ENCODE measurements around the gene SRRM2. TPM values are rescaled to one million over a fixed set of nuclear protein-coding genes. Genes with fewer than 3 reads are reported as not detected.

SRRM2 gene
- total and polyA plus RNA-seq, 2 donors = 42.4 to 690 TPM

- DNase-seq (ENCODE audit: low read depth in 6 of 9, low spot score in 9 of 9) = no peak
- peaks cover 19 to 25% of the 10 kb centered on the region in 2 donors for H3K4me1 ChIP-seq (ENCODE audit: control insufficient read depth in 2 of 2, insufficient read depth in 2 of 2, low read length in 2 of 2)
- H3K27ac ChIP-seq (ENCODE audit: low read depth in 1 of 2, low read length in 1 of 2) = no peak overlapping the region
- H3K36me3 ChIP-seq (ENCODE audit: control insufficient read depth in 2 of 2, insufficient read depth in 2 of 2, low read length in 1 of 2) = peaks cover 39 to 48% of the 10 kb centered on the region in 2 donors
- 96% methylated on average over 7 of the region's 7 CpGs for WGBS
- H3K4me3 ChIP-seq (ENCODE audit: low read length in 2 of 2) = no peak overlapping the region
- H3K27me3 ChIP-seq (ENCODE audit: control insufficient read depth in 2 of 2, insufficient read depth in 1 of 2, low read length in 1 of 2) = no peaks in the 10 kb centered on the region
- H3K9me3 ChIP-seq (ENCODE audit: control insufficient read depth in 2 of 2, insufficient read depth in 1 of 2, low read length in 1 of 2) = peaks cover 0 to 13% of the 10 kb centered on the region in 2 donors
Observed at GRCh38 chr16:2775131-2775716, 22.8 kb downstream of the SRRM2 start.

GRCh38 chr16:2775765-2776499 is 23.5 kb downstream of the SRRM2 start:
- no peak for DNase-seq (ENCODE audit: low read depth in 6 of 9, low spot score in 9 of 9)
- H3K4me3 ChIP-seq (ENCODE audit: low read length in 2 of 2) = peak overlapping the region; percentile 60 to 79
- WGBS = 73% methylated on average over 11 of the region's 11 CpGs
- H3K36me3 ChIP-seq (ENCODE audit: control insufficient read depth in 2 of 2, insufficient read depth in 2 of 2, low read length in 1 of 2) = peaks cover 32 to 42% of the 10 kb centered on the region in 2 donors
- peaks cover 19 to 25% of the 10 kb centered on the region in 2 donors for H3K4me1 ChIP-seq (ENCODE audit: control insufficient read depth in 2 of 2, insufficient read depth in 2 of 2, low read length in 2 of 2)
- no peaks in the 10 kb centered on the region for H3K27me3 ChIP-seq (ENCODE audit: control insufficient read depth in 2 of 2, insufficient read depth in 1 of 2, low read length in 1 of 2)
- no peak overlapping the region for H3K27ac ChIP-seq (ENCODE audit: low read depth in 1 of 2, low read length in 1 of 2)
- H3K9me3 ChIP-seq (ENCODE audit: control insufficient read depth in 2 of 2, insufficient read depth in 1 of 2, low read length in 1 of 2) = peaks cover 0 to 13% of the 10 kb centered on the region in 2 donors

GRCh38 chr16:2776500-2777139 is 24.2 kb downstream of the SRRM2 start:
- H3K4me1 ChIP-seq (ENCODE audit: control insufficient read depth in 2 of 2, insufficient read depth in 2 of 2, low read length in 2 of 2) = peaks cover 19 to 25% of the 10 kb centered on the region in 2 donors

GRCh38 chr16:2777231-2777902 is 24.9 kb downstream of the SRRM2 start, which contains the start of gene ELOB:
ELOB (minus strand) TSS chr16:2777280; CDS start chr16:2777239, 41 bp downstream.
- Histone ChIP-seq H3K27me3 (ENCODE audit: control insufficient read depth in 2 of 2, insufficient read depth in 1 of 2, low read length in 1 of 2) (no peaks in the 10 kb centered on the region), H3K27ac (ENCODE audit: low read depth in 1 of 2, low read length in 1 of 2) (peak within 1 kb of the TSS; percentile 95 to 99), H3K4me1 (ENCODE audit: control insufficient read depth in 2 of 2, insufficient read depth in 2 of 2, low read length in 2 of 2) (peaks cover 19 to 25% of the 10 kb centered on the region in 2 donors), H3K9me3 (ENCODE audit: control insufficient read depth in 2 of 2, insufficient read depth in 1 of 2, low read length in 1 of 2) (peaks cover 0 to 13% of the 10 kb centered on the region in 2 donors), H3K4me3 (ENCODE audit: low read length in 2 of 2) (peak within 1 kb of the TSS; percentile 60 to 98), H3K36me3 (ENCODE audit: control insufficient read depth in 2 of 2, insufficient read depth in 2 of 2, low read length in 1 of 2) (peaks cover 20 to 28% of the 10 kb centered on the region in 2 donors)
- WGBS = under 1% methylated on average over 70 of the region's 70 CpGs
- peak; percentile 54 to 95 (median 83) for DNase-seq (ENCODE audit: low read depth in 6 of 9, low spot score in 9 of 9)

More at GRCh38 chr16:2776500-2777139, 24.2 kb downstream of the SRRM2 start:
- peak in 2 of 9 donors; percentile 18 to 33 for DNase-seq (ENCODE audit: low read depth in 6 of 9, low spot score in 9 of 9)
- peak overlapping the region; percentile 30 to 53 for H3K27ac ChIP-seq (ENCODE audit: low read depth in 1 of 2, low read length in 1 of 2)
- peaks cover 25 to 35% of the 10 kb centered on the region in 2 donors for H3K36me3 ChIP-seq (ENCODE audit: control insufficient read depth in 2 of 2, insufficient read depth in 2 of 2, low read length in 1 of 2)
- H3K9me3 ChIP-seq (ENCODE audit: control insufficient read depth in 2 of 2, insufficient read depth in 1 of 2, low read length in 1 of 2) = peaks cover 0 to 13% of the 10 kb centered on the region in 2 donors
- H3K4me3 ChIP-seq (ENCODE audit: low read length in 2 of 2) = peak overlapping the region; percentile 60 to 79
- under 1% methylated on average over 72 of the region's 72 CpGs for WGBS
- H3K27me3 ChIP-seq (ENCODE audit: control insufficient read depth in 2 of 2, insufficient read depth in 1 of 2, low read length in 1 of 2) = no peaks in the 10 kb centered on the region

DNA sequence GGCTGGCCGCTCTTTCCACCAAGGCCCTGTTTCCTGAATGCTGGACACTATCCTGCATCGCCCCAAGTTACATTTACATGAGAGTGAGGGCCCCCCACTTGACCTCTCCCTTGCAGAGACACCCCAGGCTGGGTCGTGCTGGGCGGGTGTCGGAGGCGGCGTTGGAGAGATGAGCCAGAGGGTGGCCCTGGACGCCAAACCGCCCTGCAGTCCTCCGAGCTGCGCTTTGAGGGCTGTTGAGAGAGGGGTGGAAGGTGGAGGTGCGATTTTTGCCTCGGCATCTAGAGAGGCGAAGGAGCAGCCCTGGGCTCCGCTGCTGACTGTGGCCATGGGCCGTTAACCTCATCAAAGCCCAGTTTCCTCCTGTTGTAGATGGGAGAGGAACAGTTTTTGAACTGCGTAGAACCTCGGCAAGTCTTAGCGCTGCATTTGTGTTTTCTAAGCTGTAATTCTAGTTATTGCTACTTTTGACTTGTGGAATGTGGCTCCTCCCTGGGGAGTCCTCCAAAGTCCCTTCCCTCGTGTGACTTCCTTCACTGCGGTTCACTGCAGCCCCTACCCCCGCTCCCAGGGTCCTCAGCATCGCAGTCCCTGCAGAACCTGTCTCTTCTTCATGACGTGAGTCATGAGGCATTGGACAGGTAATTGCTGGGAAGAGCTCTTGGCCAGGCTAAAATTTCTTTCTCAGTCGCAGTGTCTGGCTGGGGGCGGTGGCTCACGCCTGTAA is 25.6 kb downstream of the SRRM2 start:
- peaks cover 0 to 2% of the 10 kb centered on the region in 2 donors for H3K27me3 ChIP-seq (ENCODE audit: control insufficient read depth in 2 of 2, insufficient read depth in 1 of 2, low read length in 1 of 2)
- peak overlapping the region; percentile 95 to 99 for H3K27ac ChIP-seq (ENCODE audit: low read depth in 1 of 2, low read length in 1 of 2)
- H3K9me3 ChIP-seq (ENCODE audit: control insufficient read depth in 2 of 2, insufficient read depth in 1 of 2, low read length in 1 of 2) = peaks cover 0 to 13% of the 10 kb centered on the region in 2 donors
- H3K36me3 ChIP-seq (ENCODE audit: control insufficient read depth in 2 of 2, insufficient read depth in 2 of 2, low read length in 1 of 2) = peaks cover 15 to 22% of the 10 kb centered on the region in 2 donors
- peak overlapping the region; percentile 60 to 98 for H3K4me3 ChIP-seq (ENCODE audit: low read length in 2 of 2)
- peak in 5 of 9 donors; percentile 15 to 69 (median 41) for DNase-seq (ENCODE audit: low read depth in 6 of 9, low spot score in 9 of 9)
- H3K4me1 ChIP-seq (ENCODE audit: control insufficient read depth in 2 of 2, insufficient read depth in 2 of 2, low read length in 2 of 2) = peaks cover 19 to 25% of the 10 kb centered on the region in 2 donors
- 10% methylated on average over 27 of the region's 27 CpGs for WGBS

- peaks cover 19 to 25% of the 10 kb centered on the region in 2 donors for H3K4me1 ChIP-seq (ENCODE audit: control insufficient read depth in 2 of 2, insufficient read depth in 2 of 2, low read length in 2 of 2)
- peak overlapping the region; percentile 60 to 98 for H3K4me3 ChIP-seq (ENCODE audit: low read length in 2 of 2)
- WGBS = 97% methylated on average over 12 of the region's 12 CpGs
Observed at GRCh38 chr16:2778630-2778958, 26.2 kb downstream of the SRRM2 start.

GRCh38 chr16:2779151-2779920 is 26.9 kb downstream of the SRRM2 start:
- no peak overlapping the region for H3K4me3 ChIP-seq (ENCODE audit: low read length in 2 of 2)
- no peak for DNase-seq (ENCODE audit: low read depth in 6 of 9, low spot score in 9 of 9)
- whole genome bisulfite sequencing = 95% methylated on average over 23 of the region's 23 CpGs

More at GRCh38 chr16:2778630-2778958, 26.2 kb downstream of the SRRM2 start:
- Histone ChIP-seq H3K36me3 (ENCODE audit: control insufficient read depth in 2 of 2, insufficient read depth in 2 of 2, low read length in 1 of 2) (peaks cover 12 to 17% of the 10 kb centered on the region in 2 donors), H3K27ac (ENCODE audit: low read depth in 1 of 2, low read length in 1 of 2) (peak overlapping the region; percentile 95 to 99), H3K9me3 (ENCODE audit: control insufficient read depth in 2 of 2, insufficient read depth in 1 of 2, low read length in 1 of 2) (peaks cover 0 to 13% of the 10 kb centered on the region in 2 donors), H3K27me3 (ENCODE audit: control insufficient read depth in 2 of 2, insufficient read depth in 1 of 2, low read length in 1 of 2) (peaks cover 4 to 7% of the 10 kb centered on the region in 2 donors)
- no peak for DNase-seq (ENCODE audit: low read depth in 6 of 9, low spot score in 9 of 9)

More at GRCh38 chr16:2779151-2779920, 26.9 kb downstream of the SRRM2 start:
- peaks cover 6 to 14% of the 10 kb centered on the region in 2 donors for H3K27me3 ChIP-seq (ENCODE audit: control insufficient read depth in 2 of 2, insufficient read depth in 1 of 2, low read length in 1 of 2)
- peaks cover 11 to 12% of the 10 kb centered on the region in 2 donors for H3K36me3 ChIP-seq (ENCODE audit: control insufficient read depth in 2 of 2, insufficient read depth in 2 of 2, low read length in 1 of 2)
- H3K4me1 ChIP-seq (ENCODE audit: control insufficient read depth in 2 of 2, insufficient read depth in 2 of 2, low read length in 2 of 2) = peaks cover 19 to 25% of the 10 kb centered on the region in 2 donors
- H3K9me3 ChIP-seq (ENCODE audit: control insufficient read depth in 2 of 2, insufficient read depth in 1 of 2, low read length in 1 of 2) = peaks cover 0 to 13% of the 10 kb centered on the region in 2 donors
- no peak overlapping the region for H3K27ac ChIP-seq (ENCODE audit: low read depth in 1 of 2, low read length in 1 of 2)

Measured in thymus (tissue), 11 donors.